Pulmonary artery endothelial cell (primary cell): ENCODE data around the gene PIK3C2G. TPM values are rescaled to one million over a fixed set of nuclear protein-coding genes. Genes with fewer than 3 reads are reported as not detected.
"Not testable (repeated sequence)": the region's sequence is repeated elsewhere in the genome, so short reads cannot be mapped to it uniquely, and the experiment has no call there.

Experiments
- DNase-seq: peaks from one replicate; pipeline ENCODE4 v3.0.0-alpha.2; 2011; ENCODE audit warnings: low read depth, low spot score
- total RNA-seq: library from RNA; depleted of rRNA; stranded (reverse); fragments of >200 nt; gene quantifications from 2 replicates; pipeline ENCODE4 v1.2.3, GENCODE V29; 2014

Gene PIK3C2G
- total RNA-seq, 1 donor from 2014 or later = not detected

GRCh38 chr12:18468246-18469075 is 207.1 kb downstream of the PIK3C2G start:
- DNase-seq = no peak

- DNase-seq = no peak
These were observed 208.9 kb downstream of the PIK3C2G start for GRCh38 chr12:18470251-18470650.

DNA sequence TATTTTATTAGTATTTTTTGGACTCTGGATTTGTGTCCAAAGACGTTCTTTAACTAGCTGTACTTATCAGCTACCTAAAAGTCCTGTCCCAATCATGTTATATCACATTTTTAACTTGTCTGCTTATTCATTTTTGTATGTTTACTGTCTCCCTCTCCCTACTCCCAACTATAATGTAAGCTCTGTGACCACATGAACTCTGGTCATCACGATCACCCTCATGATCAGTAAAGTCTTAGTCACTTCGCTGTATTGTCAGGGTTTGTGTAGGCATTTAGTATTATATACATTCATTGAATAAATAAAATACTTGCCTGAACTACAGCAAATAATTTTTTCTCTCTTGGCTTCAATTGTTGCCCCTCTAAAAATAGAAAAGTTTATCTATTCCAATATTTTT is 211.0 kb downstream of the PIK3C2G start:
- DNase-seq = no peak

DNA sequence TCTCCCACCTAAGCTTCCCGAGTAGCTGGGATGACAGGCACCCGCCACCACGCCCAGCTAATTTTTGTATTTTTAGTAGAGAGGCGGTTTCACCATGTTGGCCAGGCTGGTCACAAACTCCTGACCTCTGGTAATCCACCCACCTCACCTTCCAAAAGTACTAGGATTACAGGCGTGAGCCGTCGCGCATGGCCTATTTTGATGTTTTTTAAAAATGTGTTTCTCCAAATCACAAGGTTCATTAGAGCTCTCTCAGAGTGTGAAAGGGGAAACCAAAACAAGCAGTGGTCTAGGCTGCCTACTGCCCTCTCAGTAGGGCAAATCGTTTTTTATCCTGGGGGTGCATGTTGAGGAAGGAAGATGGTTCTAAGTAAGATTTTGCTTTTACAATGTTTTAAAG is 211.5 kb downstream of the PIK3C2G start:
- DNase-seq = no peak

DNA sequence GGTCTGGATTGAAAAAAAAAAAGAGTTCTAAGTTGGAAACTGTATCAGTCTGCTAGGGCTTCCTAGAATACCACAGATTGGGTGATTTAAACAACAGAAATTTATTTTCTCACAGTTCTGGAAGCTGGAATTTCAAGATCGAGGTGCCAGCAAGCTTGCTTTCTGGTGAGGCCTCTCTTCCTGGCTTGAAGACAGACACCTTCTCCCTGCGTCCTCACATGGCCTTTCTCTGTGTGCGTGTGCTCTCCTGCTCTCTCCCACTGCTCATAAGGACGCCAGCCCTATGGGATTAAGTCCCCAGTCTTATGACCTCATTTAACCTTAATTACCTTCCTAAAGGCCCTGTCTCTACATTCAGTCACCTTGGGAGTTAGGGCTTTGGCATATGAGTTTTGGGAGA is 215.5 kb downstream of the PIK3C2G start:
- no peak for DNase-seq

GRCh38 chr12:18479256-18479655 is 217.9 kb downstream of the PIK3C2G start:
- DNase-seq = no peak

DNA sequence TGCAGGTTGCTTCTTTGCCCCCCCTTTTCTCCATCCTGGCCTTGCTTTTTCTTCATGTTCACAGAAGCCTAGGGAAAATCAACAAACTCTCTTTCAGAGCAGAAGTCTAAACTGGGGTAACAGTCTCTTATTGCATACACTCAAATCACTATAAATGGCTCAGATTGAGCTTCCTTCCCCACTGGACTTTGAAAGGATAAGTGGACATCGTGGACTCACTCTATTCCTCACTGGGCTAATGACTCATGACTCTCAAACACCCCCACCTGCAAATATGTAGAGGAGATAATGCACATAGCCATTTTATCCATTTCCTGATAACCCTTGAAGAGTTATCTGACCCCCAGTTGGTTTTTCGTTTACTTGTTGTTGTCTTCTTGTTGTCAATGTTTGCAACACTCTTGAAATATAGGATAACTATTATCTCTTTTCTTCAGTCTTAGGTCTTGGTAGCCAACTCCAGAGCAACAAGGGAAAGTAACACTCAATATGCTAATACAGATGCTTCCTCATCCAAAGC is 221.3 kb downstream of the PIK3C2G start:
- no peak for DNase-seq

DNA sequence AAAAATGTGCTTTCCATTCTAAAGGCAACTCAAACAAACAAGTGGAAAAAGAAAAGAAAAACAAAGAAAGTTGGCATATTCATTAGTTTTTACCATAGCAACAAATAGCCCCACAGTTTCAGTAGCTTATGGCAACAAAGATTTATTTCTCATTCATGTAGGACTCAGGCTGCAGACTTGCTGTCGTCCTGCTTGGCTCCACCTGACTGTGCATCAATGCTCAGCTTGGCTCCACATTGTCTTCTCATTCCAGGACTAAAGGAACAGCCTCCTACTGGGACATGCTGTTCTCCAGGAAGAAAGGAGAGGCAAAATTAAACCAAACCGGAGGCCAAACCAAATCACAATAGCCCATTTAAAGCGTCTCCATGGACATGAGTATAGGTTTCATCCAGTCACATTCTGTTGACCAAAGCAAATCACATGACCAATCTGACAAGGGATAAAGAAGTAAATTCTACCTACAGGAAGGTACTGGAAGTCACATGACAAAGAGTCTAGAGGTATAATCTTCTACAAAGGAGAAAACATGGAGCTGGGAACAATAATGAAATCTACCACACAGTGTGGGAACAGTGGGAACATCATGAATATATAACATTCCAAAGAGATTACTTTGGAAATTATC is 222.5 kb downstream of the PIK3C2G start:
- no peak for DNase-seq

DNA sequence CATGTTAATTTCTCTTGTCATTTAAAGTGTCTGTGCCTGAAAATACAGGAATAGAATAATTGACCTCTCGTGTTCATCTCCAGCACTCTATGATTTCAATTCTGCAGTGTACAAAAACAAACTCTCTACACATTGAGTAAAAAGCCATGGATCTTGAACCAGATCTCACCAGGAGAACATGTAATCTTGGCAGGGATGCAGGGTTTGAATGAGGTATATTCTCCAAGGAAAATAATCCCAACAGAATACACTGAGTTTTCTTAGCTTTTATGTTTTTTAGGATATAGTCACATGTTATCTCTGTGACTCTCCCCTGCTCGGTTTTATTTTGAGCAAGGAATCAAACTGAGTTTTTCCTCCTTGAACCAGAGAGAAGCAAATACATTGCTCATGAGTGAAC is 224.7 kb downstream of the PIK3C2G start:
- DNase-seq = no peak

- DNase-seq = no peak
These were observed 226.2 kb downstream of the PIK3C2G start for GRCh38 chr12:18487509-18487908.

DNA sequence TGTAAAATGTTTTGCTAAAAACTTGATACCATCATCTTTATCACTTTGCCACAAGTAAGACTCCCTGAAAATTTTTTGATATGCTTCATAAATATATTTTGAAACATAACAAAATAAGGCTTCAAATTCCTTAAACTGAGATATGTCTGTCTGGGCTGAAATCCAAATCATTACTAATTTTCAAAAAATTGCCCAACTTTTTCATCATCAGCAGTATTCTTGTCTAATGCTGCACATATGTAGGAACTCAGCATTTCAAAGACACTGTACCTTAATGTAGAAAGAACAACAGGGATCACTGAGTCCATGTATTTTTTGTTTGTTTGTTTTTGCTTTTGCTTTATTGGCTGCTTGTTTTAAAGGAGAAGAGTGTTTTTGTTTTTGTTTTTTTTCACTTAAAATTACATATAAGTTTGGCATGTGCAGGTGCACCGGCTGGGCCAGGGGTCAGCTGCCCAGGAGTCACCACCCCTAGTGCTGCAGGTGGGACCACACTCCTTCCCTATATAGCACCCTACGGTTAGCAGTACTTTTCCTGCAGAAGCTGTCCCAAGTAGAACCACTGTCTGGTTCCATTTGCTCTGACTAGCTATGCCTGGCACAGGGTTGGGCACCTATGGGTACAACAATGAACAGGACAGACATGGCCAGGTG is 231.2 kb downstream of the PIK3C2G start:
- no peak for DNase-seq

- DNase-seq = no peak
These were observed 234.8 kb downstream of the PIK3C2G start for GRCh38 chr12:18496156-18496555.

- not testable (repeated sequence) for DNase-seq
These were observed 238.8 kb downstream of the PIK3C2G start for GRCh38 chr12:18500160-18500574.

DNA sequence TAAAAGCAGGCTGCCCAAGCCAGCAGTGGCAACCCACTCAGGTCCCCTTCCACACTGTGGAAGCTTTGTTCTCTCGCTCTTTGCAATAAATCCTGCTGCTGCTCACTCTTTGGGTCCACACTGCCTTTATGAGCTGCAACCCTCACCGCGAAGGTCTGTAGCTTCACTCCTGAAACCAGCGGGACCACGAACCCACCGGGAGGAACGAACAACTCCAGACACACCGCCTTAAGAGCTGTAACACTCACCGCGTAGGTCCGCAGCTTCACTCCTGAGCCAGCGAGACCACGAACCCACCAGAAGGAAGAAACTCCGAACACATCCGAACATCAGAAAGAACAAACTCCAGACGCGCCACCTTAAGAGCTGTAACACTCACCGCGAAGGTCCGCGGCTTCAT is 239.4 kb downstream of the PIK3C2G start:
- DNase-seq = not testable (repeated sequence)

DNA sequence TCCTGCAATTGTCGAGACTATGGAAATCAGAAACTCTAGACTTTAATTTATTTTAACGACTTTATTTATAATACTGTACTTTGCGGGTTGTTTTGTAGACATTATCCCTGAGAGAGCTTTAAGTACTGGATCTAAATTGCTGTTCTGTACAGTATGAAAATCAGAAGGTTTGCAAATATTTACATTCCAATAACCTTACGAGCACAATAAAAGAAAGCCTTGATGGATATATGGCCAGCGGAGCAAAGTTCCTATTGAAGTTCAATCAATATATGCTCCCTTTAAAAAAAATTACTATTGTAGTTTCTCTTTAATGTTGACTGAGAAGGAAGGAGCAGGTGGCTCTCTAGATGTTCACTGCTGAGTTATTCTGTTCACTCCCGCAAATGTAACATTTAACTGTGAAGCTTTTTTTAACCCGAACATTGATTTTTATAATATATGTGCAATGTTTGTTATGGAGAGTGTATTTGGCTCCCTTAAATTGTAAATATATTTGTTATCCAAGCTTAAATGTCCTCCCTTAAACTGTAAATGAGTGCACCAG is 241.2 kb downstream of the PIK3C2G start:
- DNase-seq = no peak

- no peak for DNase-seq
These were observed 260.1 kb downstream of the PIK3C2G start for GRCh38 chr12:18521461-18521860.

- no peak for DNase-seq
These were observed 261.5 kb downstream of the PIK3C2G start for GRCh38 chr12:18522806-18523205.

GRCh38 chr12:18542497-18542896 is 281.2 kb downstream of the PIK3C2G start:
- DNase-seq = not testable (repeated sequence)

DNA sequence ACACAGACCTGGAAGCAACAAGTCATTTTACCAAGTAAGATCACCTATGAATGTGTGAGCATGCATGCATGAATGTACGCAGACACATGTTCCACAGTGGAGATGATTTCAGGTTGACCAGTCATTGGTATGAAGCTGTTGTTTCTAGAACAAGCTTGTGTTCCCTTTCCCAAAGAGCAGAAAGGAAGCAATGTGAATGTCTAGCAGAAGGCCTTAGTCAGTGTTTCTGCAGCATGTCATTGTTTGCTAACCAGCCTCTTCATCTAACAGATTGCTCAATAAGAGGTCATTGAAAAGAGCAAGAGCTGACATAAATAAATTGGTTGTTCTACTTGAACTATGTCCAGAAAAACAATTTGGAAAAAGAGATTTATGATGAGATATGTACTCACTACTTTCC is 285.1 kb downstream of the PIK3C2G start:
- DNase-seq = no peak

DNA sequence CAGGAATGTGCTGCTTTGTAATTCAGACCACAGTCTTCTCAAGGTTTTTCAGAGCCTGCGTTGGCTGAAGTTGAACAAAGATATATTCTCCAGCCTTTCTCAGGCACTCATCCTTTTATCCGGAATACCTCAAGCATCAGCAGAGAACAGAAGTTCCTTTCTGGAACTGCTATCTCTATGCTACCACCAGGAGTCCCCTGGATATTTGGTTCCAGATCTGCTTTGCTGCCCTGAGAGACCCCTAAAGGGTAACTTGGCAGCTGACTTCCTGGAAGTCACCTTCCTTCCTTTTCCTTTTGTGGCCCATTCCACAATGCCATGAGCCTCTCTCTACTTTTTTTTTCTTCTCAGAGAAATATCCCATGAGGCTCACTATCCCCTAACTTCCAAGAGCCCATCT is 288.3 kb downstream of the PIK3C2G start:
- no peak for DNase-seq

GRCh38 chr12:18551106-18551505 is 289.8 kb downstream of the PIK3C2G start:
- DNase-seq = no peak

- DNase-seq = no peak
These were observed 290.4 kb downstream of the PIK3C2G start for GRCh38 chr12:18551701-18552100.
